Left lung (tissue), 10 donors: ENCODE results near the gene PLBD1. TPM values are rescaled to one million over a fixed set of nuclear protein-coding genes. Genes with fewer than 3 reads are reported as not detected.

Experiments used
- ATAC-seq: fragments of 200-7000 bp; cut with Tn5 transposase; one replicate; pipeline ENCODE4 v1.9.1; 2020; ENCODE audit warnings: moderate library complexity
- DNase-seq, 4 donors: peaks; one replicate each; pipeline ENCODE4 v3.0.0-alpha.2; 2013 to 2020
- H3K27ac ChIP-seq, 2 donors: fragments of 200-600 bp; sonication (generic) in 1 of 2; one replicate each; pipeline versions ENCODE4 v1.5.0 to v1.8.0; 2020 to 2021
- H3K27me3 ChIP-seq, 2 donors: fragments of 200-600 bp; sonication (generic) in 1 of 2; one replicate each; pipeline versions ENCODE4 v1.5.0 to v1.8.0; 2020 to 2021
- H3K36me3 ChIP-seq, 2 donors: fragments of 200-600 bp; sonication (generic) in 1 of 2; one replicate each; pipeline versions ENCODE4 v1.5.0 to v1.8.0; 2020 to 2021
- H3K4me1 ChIP-seq, 2 donors: fragments of 200-600 bp; one replicate each; pipeline ENCODE4 v1.8.0; 2021
- H3K4me3 ChIP-seq, 2 donors: fragments of 200-600 bp; sonication (generic) in 1 of 2; one replicate each; pipeline versions ENCODE4 v1.5.0 to v1.8.0; 2020 to 2021; ENCODE audit warnings: mild to moderate bottlenecking in 1 of 2
- H3K9me3 ChIP-seq, 2 donors: fragments of 200-600 bp; sonication (generic) in 1 of 2; one replicate each; pipeline versions ENCODE4 v1.5.0 to v1.8.0; 2020 to 2021
- intact Hi-C, 2 donors: fragments of 100-400 bp; cut with DNase I; formaldehyde crosslinking; loops; one replicate each; pipeline versions ENCODE4 v1.11.2 to v1.14.2; 2022
- polyA plus RNA-seq, 6 donors: library from polyadenylated mRNA; unstranded; fragments of 120-200 nt; gene quantifications; one replicate each; pipeline ENCODE4 v1.2.1, GENCODE V29; 2013; ENCODE audit not compliant: insufficient read length in 6 of 6
- total RNA-seq, 2 donors: library from RNA; stranded (reverse); fragmentation: NEBNext Ultra II Directional; extraction: Animal tissue kit (Norgen Biotek cat#: 25700); gene quantifications; one replicate each; pipeline ENCODE4 v1.2.1, GENCODE V29; 2021
- TF ChIP-seq, protein P1 (sequence below), 2 donors: fragments of 200-600 bp; sonication (generic) in 1 of 2; IDR thresholded peaks; one replicate each; pipeline versions ENCODE4 v1.5.0 to v1.8.0; 2021; ENCODE audit warnings: antibody characterized with exemption in 2 of 2
- donor health status: DM: no; HTN: yes; CAD: no.
- donor health status: DM: no; HTN: no; CAD: no.

The PLBD1 gene
- total and polyA plus RNA-seq, 8 donors, result 26.3 to 44.8 (median 30.5) TPM

DNA sequence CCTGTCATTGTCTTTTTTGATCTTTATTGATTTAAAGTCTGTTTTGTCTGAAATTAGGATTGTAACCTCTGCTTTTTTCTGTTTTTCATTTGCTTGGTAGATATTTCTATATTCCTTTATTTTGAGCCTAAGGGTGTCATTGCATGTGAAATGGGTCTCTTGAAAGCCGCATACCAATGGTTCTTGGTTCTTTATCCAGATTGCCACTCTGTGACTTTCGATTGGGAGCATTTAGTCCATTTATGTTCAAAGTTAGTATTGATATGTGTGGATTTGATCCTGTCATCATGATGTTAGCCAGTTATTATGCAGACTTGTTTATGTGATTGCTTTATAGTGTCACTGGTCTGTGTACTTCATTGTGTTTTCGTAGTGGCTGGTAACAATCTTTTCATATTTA lies 29.8 kb upstream of the PLBD1 start:
- Histone ChIP-seq H3K27ac (no peak overlapping the region), H3K4me1 (no peaks in the 10 kb centered on the region), H3K36me3 (no peaks in the 10 kb centered on the region), H3K4me3 (no peak overlapping the region), H3K27me3 (no peaks in the 10 kb centered on the region), H3K9me3 (peaks cover 0 to 15% of the 10 kb centered on the region in 2 donors)
- intact Hi-C loops, result no loop called here
- ATAC-seq, result no peak
- no peak for DNase-seq
- TF ChIP-seq, protein P1, sequence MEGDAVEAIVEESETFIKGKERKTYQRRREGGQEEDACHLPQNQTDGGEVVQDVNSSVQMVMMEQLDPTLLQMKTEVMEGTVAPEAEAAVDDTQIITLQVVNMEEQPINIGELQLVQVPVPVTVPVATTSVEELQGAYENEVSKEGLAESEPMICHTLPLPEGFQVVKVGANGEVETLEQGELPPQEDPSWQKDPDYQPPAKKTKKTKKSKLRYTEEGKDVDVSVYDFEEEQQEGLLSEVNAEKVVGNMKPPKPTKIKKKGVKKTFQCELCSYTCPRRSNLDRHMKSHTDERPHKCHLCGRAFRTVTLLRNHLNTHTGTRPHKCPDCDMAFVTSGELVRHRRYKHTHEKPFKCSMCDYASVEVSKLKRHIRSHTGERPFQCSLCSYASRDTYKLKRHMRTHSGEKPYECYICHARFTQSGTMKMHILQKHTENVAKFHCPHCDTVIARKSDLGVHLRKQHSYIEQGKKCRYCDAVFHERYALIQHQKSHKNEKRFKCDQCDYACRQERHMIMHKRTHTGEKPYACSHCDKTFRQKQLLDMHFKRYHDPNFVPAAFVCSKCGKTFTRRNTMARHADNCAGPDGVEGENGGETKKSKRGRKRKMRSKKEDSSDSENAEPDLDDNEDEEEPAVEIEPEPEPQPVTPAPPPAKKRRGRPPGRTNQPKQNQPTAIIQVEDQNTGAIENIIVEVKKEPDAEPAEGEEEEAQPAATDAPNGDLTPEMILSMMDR (IDR thresholded peaks at IDR 0.05), result no peak

- intact Hi-C loops, result no loop called here
- TF ChIP-seq, protein P1 (IDR thresholded peaks at IDR 0.05), result no peak
- no peak for DNase-seq
- no peak overlapping the region for H3K4me3 ChIP-seq
- H3K27me3 ChIP-seq, result no peaks in the 10 kb centered on the region
- no peaks in the 10 kb centered on the region for H3K36me3 ChIP-seq
- H3K4me1 ChIP-seq, result no peaks in the 10 kb centered on the region
- no peak for ATAC-seq
- H3K27ac ChIP-seq, result no peak overlapping the region
- peaks cover 0 to 5% of the 10 kb centered on the region in 2 donors for H3K9me3 ChIP-seq
These were observed 24.0 kb upstream of the PLBD1 start for GRCh38 chr12:14591719-14592118.

- no peak for DNase-seq
- no peaks in the 10 kb centered on the region for H3K4me1 ChIP-seq
- H3K9me3 ChIP-seq, result peaks cover 0 to under 1% of the 10 kb centered on the region in 2 donors
- no peak overlapping the region for H3K27ac ChIP-seq
- intact Hi-C loops, result no loop called here
- no peak overlapping the region for H3K4me3 ChIP-seq
- no peaks in the 10 kb centered on the region for H3K27me3 ChIP-seq
- H3K36me3 ChIP-seq, result no peaks in the 10 kb centered on the region
- ATAC-seq, result no peak
- TF ChIP-seq, protein P1 (IDR thresholded peaks at IDR 0.05), result no peak
These were observed 21.7 kb upstream of the PLBD1 start for GRCh38 chr12:14589169-14590004.

DNA sequence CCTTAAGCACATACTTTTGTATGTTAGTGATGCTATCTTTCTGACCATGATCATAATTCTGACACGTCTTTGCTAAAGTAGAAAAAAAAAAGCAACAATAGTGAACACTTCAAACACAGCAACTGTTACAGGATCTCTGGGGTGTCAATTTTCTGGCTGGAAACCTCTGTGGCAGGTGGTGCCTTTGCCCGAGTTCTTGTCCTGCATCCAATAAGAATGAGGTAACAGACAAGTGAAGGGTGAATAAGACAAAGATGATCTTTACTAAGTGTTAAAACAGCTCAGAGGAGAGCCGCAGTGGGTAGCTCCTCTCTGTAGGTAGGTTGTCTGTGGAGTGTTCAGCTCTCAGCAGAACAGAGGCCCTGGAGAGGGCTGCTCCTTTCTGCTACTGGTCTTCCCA lies 20.9 kb upstream of the PLBD1 start:
- intact Hi-C loops, result no loop called here
- H3K9me3 ChIP-seq, result no peaks in the 10 kb centered on the region
- H3K27me3 ChIP-seq, result no peaks in the 10 kb centered on the region
- no peak overlapping the region for H3K4me3 ChIP-seq
- H3K36me3 ChIP-seq, result no peaks in the 10 kb centered on the region
- no peaks in the 10 kb centered on the region for H3K4me1 ChIP-seq
- ATAC-seq, result no peak
- no peak for DNase-seq
- no peak overlapping the region for H3K27ac ChIP-seq
- TF ChIP-seq, protein P1 (IDR thresholded peaks at IDR 0.05), result no peak

DNA sequence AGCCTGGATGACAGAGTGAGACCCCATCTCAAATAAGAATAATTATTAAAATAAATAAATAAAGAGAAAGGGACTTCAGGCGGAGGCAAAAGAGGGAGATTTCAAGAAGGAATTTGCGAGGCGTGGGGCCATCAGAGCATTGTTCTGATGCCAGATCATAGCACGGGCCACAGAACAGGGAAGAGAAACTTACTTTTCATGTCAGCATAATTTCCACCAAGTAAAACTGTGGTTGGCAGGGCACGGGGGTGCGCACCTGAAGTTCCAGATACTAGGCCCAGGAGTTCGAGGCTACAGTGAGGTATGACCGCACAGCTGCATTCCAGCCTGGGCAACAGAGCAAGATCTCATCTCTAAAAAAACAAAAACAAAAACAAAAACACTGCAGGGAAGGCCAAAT lies 11.0 kb upstream of the PLBD1 start:
- peaks cover 0 to 41% of the 10 kb centered on the region in 2 donors for H3K4me1 ChIP-seq
- H3K36me3 ChIP-seq, result no peaks in the 10 kb centered on the region
- H3K4me3 ChIP-seq, result no peak overlapping the region
- no peak for DNase-seq
- H3K27ac ChIP-seq, result no peak overlapping the region
- intact Hi-C loops, result no loop called here
- ATAC-seq, result no peak
- TF ChIP-seq, protein P1 (IDR thresholded peaks at IDR 0.05), result no peak
- no peaks in the 10 kb centered on the region for H3K9me3 ChIP-seq
- no peaks in the 10 kb centered on the region for H3K27me3 ChIP-seq
